SU-DHL-6 (cell line): Measurements from ENCODE around the gene ACOT12.

Experiments used
- H2AFZ ChIP-seq: fragments of 200-600 bp; sonication (generic); 2 replicates; pipeline ENCODE4 v1.6.1; 2014; ENCODE audit warnings: low read depth, mild to moderate bottlenecking, moderate library complexity, mixed read lengths, antibody characterized with exemption, low read length; ENCODE audit not compliant: severe bottlenecking
- H3F3A ChIP-seq: fragments of 200-600 bp; shearing (Covaris generic); 2 replicates; pipeline ENCODE4 v1.6.0; 2016; ENCODE audit warnings: antibody characterized with exemption, mild to moderate bottlenecking; ENCODE audit not compliant: insufficient read depth
- H3K27ac ChIP-seq: fragments of 200-600 bp; sonication (generic); 2 replicates; pipeline ENCODE4 v1.5.1; 2016; ENCODE audit warnings: low read depth, mild to moderate bottlenecking, low read length, moderate library complexity, mixed read lengths
- H3K27me3 ChIP-seq: fragments of 200-600 bp; sonication (generic), shearing (Covaris generic); 2 replicates; pipeline ENCODE4 v1.6.0; 2014; ENCODE audit warnings: mild to moderate bottlenecking, low read length
- H3K36me3 ChIP-seq: fragments of 200-600 bp; sonication (generic); 2 replicates; pipeline ENCODE4 v1.6.1; 2014; ENCODE audit warnings: mild to moderate bottlenecking, low read length, mixed read lengths
- H3K4me2 ChIP-seq: fragments of 300-600, 200-600 bp; shearing (Covaris generic), sonication (generic); 2 replicates; pipeline ENCODE4 v1.6.0; 2014; ENCODE audit warnings: low read length, low read depth, mild to moderate bottlenecking; ENCODE audit not compliant: poor library complexity, severe bottlenecking
- H3K4me3 ChIP-seq: fragments of 200-600 bp; sonication (generic); 2 replicates; pipeline ENCODE4 v1.5.1; 2014; ENCODE audit warnings: antibody characterized with exemption, low read length, mild to moderate bottlenecking, mixed read lengths; ENCODE audit not compliant: insufficient read depth, poor library complexity, severe bottlenecking
- H3K79me2 ChIP-seq: fragments of 200-600 bp; sonication (generic); 2 replicates; pipeline ENCODE4 v1.6.1; 2014; ENCODE audit warnings: mild to moderate bottlenecking, low read length, moderate library complexity; ENCODE audit not compliant: insufficient read depth
- H3K9ac ChIP-seq: fragments of 200-600 bp; sonication (generic); 2 replicates; pipeline ENCODE4 v1.7.0; 2014; ENCODE audit warnings: mild to moderate bottlenecking, low read length
- H3K9me2 ChIP-seq: fragments of 200-600 bp; sonication (generic); replicated peaks from 2 replicates; pipeline ENCODE4 v1.6.1; 2014; ENCODE audit warnings: low read length; ENCODE audit not compliant: insufficient read depth
- H3K9me3 ChIP-seq: fragments of 200-600 bp; sonication (generic); 2 replicates; pipeline ENCODE4 v1.6.1; 2014; ENCODE audit warnings: low read length, mixed read lengths; ENCODE audit not compliant: insufficient read depth
- H4K20me1 ChIP-seq: fragments of 200-600 bp; sonication (generic); 2 replicates; pipeline ENCODE4 v1.6.1; 2014; ENCODE audit warnings: low read depth, mild to moderate bottlenecking, antibody characterized with exemption, low read length, moderate library complexity, mixed read lengths
- CTCF ChIP-seq: fragments of 200-600 bp; sonication (generic); IDR thresholded peaks from one replicate; pipeline ENCODE4 v1.5.1; 2017; ENCODE audit warnings: antibody characterized with exemption, mild to moderate bottlenecking, low read length, moderate library complexity; ENCODE audit not compliant: insufficient read depth, poor library complexity, severe bottlenecking
- EZH2phosphoT487 ChIP-seq: fragments of 200-600 bp; sonication (generic), shearing (Covaris generic); conservative IDR thresholded peaks from 2 replicates; pipeline ENCODE4 v1.6.1; 2018; ENCODE audit warnings: mild to moderate bottlenecking, antibody characterized with exemption, low read length, moderate library complexity, mixed read lengths

Gene ACOT12

GRCh38 chr5:81290146-81290545 is 103.8 kb downstream of the ACOT12 start:
- Histone ChIP-seq H4K20me1 (no peaks in the 10 kb centered on the region), H3K36me3 (peaks cover 20% of the 10 kb centered on the region; the same call in 1 of the 2 replicates), H3K4me2 (no peak overlapping the region), H3K4me3 (no peak overlapping the region), H2AFZ (no peak overlapping the region), H3K9me3 (peaks cover 23% of the 10 kb centered on the region; the same call in 1 of the 2 replicates), H3K9me2 (no peaks in the 10 kb centered on the region), H3K27ac (no peak overlapping the region), H3K27me3 (no peaks in the 10 kb centered on the region), H3K79me2 (peaks cover 36% of the 10 kb centered on the region), H3K9ac (no peak overlapping the region), H3F3A (no peaks in the 10 kb centered on the region)
- TF ChIP-seq EZH2phosphoT487 = no peak
- TF ChIP-seq CTCF = no peak

- Histone ChIP-seq H3K4me3 (no peak overlapping the region), H3F3A (no peaks in the 10 kb centered on the region), H3K9ac (no peak overlapping the region), H3K9me3 (peaks cover 17% of the 10 kb centered on the region; the same call in 1 of the 2 replicates), H3K27ac (no peak overlapping the region), H2AFZ (no peak overlapping the region), H3K79me2 (peaks cover 31% of the 10 kb centered on the region), H3K36me3 (peaks cover 20% of the 10 kb centered on the region), H4K20me1 (no peaks in the 10 kb centered on the region), H3K27me3 (no peaks in the 10 kb centered on the region), H3K4me2 (no peak overlapping the region), H3K9me2 (no peaks in the 10 kb centered on the region)
- TF ChIP-seq EZH2phosphoT487 (no peak), CTCF (no peak)
These were observed 105.9 kb downstream of the ACOT12 start for GRCh38 chr5:81288021-81288433.

GRCh38 chr5:81286059-81286617 is 107.8 kb downstream of the ACOT12 start:
- Histone ChIP-seq H3K9me2 (no peaks in the 10 kb centered on the region), H3K27me3 (no peaks in the 10 kb centered on the region), H3K4me2 (no peak overlapping the region), H3K36me3 (peaks cover 7% of the 10 kb centered on the region; the same call in 1 of the 2 replicates), H4K20me1 (no peaks in the 10 kb centered on the region), H3F3A (no peaks in the 10 kb centered on the region), H3K9ac (no peak overlapping the region), H2AFZ (no peak overlapping the region), H3K79me2 (peaks cover 19% of the 10 kb centered on the region), H3K4me3 (no peak overlapping the region), H3K27ac (no peak overlapping the region), H3K9me3 (0 out of 2 replicates have a peak, but pooled peaks cover 2% of the 10 kb centered on the region)
- TF ChIP-seq EZH2phosphoT487 (no peak), CTCF (no peak)
